ENCODE results near the gene LRSAM1. TPM values are rescaled to one million over a fixed set of nuclear protein-coding genes. Genes with fewer than 3 reads are reported as not detected.

LRSAM1 gene
- total and polyA plus RNA-seq, 9 of the 15 experiments (the other 6 are each of a cell fraction or from before 2014, with no cell fraction given) = 0.07 to 16.2 (median 4.7) TPM

DNA sequence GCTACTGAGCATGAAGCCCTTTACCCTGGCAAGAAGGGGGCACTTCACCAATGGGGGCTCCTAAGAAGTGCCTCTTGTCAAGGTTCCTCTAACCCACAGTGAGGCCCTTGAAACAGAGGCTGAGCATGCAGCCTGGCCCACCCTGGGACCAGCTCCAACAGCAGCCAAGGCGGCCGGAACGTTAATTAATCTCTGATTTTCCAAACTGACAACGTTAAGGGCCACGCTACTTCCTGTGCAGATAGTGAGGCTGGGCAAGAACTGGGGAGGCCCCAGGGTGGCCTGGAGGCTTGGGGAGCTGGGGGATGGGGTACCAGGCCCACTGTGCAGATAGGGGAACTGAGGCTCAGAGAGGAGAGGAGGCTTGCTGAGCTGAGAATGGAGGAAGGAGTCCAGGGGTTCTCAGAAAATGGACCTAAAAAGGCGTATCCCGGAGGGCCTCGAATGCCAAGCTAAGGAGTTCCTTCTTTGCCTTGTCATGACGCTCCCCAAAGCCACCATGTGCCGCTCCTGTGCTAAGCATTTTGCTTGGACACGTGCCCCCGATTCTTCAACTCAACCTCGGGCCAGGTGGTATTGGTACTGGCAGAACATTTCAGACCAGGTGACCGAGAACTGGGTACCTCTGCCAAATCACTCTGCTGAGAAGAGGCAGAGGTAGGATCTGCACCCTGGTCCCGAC lies 88.8 kb downstream of the LRSAM1 start (continued):
- TF ChIP-seq, protein P1, sequence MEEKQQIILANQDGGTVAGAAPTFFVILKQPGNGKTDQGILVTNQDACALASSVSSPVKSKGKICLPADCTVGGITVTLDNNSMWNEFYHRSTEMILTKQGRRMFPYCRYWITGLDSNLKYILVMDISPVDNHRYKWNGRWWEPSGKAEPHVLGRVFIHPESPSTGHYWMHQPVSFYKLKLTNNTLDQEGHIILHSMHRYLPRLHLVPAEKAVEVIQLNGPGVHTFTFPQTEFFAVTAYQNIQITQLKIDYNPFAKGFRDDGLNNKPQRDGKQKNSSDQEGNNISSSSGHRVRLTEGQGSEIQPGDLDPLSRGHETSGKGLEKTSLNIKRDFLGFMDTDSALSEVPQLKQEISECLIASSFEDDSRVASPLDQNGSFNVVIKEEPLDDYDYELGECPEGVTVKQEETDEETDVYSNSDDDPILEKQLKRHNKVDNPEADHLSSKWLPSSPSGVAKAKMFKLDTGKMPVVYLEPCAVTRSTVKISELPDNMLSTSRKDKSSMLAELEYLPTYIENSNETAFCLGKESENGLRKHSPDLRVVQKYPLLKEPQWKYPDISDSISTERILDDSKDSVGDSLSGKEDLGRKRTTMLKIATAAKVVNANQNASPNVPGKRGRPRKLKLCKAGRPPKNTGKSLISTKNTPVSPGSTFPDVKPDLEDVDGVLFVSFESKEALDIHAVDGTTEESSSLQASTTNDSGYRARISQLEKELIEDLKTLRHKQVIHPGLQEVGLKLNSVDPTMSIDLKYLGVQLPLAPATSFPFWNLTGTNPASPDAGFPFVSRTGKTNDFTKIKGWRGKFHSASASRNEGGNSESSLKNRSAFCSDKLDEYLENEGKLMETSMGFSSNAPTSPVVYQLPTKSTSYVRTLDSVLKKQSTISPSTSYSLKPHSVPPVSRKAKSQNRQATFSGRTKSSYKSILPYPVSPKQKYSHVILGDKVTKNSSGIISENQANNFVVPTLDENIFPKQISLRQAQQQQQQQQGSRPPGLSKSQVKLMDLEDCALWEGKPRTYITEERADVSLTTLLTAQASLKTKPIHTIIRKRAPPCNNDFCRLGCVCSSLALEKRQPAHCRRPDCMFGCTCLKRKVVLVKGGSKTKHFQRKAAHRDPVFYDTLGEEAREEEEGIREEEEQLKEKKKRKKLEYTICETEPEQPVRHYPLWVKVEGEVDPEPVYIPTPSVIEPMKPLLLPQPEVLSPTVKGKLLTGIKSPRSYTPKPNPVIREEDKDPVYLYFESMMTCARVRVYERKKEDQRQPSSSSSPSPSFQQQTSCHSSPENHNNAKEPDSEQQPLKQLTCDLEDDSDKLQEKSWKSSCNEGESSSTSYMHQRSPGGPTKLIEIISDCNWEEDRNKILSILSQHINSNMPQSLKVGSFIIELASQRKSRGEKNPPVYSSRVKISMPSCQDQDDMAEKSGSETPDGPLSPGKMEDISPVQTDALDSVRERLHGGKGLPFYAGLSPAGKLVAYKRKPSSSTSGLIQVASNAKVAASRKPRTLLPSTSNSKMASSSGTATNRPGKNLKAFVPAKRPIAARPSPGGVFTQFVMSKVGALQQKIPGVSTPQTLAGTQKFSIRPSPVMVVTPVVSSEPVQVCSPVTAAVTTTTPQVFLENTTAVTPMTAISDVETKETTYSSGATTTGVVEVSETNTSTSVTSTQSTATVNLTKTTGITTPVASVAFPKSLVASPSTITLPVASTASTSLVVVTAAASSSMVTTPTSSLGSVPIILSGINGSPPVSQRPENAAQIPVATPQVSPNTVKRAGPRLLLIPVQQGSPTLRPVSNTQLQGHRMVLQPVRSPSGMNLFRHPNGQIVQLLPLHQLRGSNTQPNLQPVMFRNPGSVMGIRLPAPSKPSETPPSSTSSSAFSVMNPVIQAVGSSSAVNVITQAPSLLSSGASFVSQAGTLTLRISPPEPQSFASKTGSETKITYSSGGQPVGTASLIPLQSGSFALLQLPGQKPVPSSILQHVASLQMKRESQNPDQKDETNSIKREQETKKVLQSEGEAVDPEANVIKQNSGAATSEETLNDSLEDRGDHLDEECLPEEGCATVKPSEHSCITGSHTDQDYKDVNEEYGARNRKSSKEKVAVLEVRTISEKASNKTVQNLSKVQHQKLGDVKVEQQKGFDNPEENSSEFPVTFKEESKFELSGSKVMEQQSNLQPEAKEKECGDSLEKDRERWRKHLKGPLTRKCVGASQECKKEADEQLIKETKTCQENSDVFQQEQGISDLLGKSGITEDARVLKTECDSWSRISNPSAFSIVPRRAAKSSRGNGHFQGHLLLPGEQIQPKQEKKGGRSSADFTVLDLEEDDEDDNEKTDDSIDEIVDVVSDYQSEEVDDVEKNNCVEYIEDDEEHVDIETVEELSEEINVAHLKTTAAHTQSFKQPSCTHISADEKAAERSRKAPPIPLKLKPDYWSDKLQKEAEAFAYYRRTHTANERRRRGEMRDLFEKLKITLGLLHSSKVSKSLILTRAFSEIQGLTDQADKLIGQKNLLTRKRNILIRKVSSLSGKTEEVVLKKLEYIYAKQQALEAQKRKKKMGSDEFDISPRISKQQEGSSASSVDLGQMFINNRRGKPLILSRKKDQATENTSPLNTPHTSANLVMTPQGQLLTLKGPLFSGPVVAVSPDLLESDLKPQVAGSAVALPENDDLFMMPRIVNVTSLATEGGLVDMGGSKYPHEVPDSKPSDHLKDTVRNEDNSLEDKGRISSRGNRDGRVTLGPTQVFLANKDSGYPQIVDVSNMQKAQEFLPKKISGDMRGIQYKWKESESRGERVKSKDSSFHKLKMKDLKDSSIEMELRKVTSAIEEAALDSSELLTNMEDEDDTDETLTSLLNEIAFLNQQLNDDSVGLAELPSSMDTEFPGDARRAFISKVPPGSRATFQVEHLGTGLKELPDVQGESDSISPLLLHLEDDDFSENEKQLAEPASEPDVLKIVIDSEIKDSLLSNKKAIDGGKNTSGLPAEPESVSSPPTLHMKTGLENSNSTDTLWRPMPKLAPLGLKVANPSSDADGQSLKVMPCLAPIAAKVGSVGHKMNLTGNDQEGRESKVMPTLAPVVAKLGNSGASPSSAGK (IDR thresholded peaks at IDR 0.05) = peak; percentile 63
- TF ChIP-seq NEUROD1 (IDR thresholded peaks at IDR 0.05; ENCODE audit: borderline replicate concordance, low read depth, low read length, partially characterized antibody) = peak; percentile 7

Data from K562 (cell line).